Globus pallidus (tissue), 1 donor: ENCODE measurements around the gene LRRC3.
"Not testable (repeated sequence)": the region's sequence is repeated elsewhere in the genome, so short reads cannot be mapped to it uniquely, and the experiment has no call there.

ENCODE experiments used
- DNase-seq: peaks from one replicate; pipeline ENCODE4 v3.0.0-alpha.2; 2015; ENCODE audit warnings: low spot score

The LRRC3 gene

GRCh38 chr21:44454747-44455523, at the start of gene LRRC3:
LRRC3 (plus strand) TSS chr21:44455510; CDS start chr21:44456645, 1,135 bp downstream.
- DNase-seq = no peak

- DNase-seq = no peak
These were observed 49.1 kb upstream of the LRRC3 start for GRCh38 chr21:44405948-44406872.

GRCh38 chr21:44406953-44407352, 48.4 kb upstream of the LRRC3 start:
- DNase-seq = no peak

- no peak for DNase-seq
These were observed 47.8 kb upstream of the LRRC3 start for GRCh38 chr21:44407493-44407892.

GRCh38 chr21:44408226-44408625, 47.1 kb upstream of the LRRC3 start:
- DNase-seq = no peak

GRCh38 chr21:44413566-44414290, 41.6 kb upstream of the LRRC3 start:
- DNase-seq = no peak

GRCh38 chr21:44414291-44415072, 40.8 kb upstream of the LRRC3 start:
- no peak for DNase-seq

GRCh38 chr21:44415073-44416025, 40.0 kb upstream of the LRRC3 start:
- no peak for DNase-seq

GRCh38 chr21:44416193-44416592, 39.1 kb upstream of the LRRC3 start:
- DNase-seq = no peak

- not testable (repeated sequence) for DNase-seq
These were observed 37.6 kb upstream of the LRRC3 start for GRCh38 chr21:44417621-44418107.

- no peak for DNase-seq
These were observed 37.0 kb upstream of the LRRC3 start for GRCh38 chr21:44418108-44418875.

GRCh38 chr21:44418876-44419230, 36.5 kb upstream of the LRRC3 start:
- no peak for DNase-seq

- no peak for DNase-seq
These were observed 35.6 kb upstream of the LRRC3 start for GRCh38 chr21:44419679-44420078.

GRCh38 chr21:44420416-44421205, 34.7 kb upstream of the LRRC3 start:
- DNase-seq = no peak

GRCh38 chr21:44421901-44422840, 33.1 kb upstream of the LRRC3 start:
- no peak for DNase-seq

- DNase-seq = no peak
These were observed 31.9 kb upstream of the LRRC3 start for GRCh38 chr21:44423312-44423821.

GRCh38 chr21:44423941-44424607, 31.2 kb upstream of the LRRC3 start:
- DNase-seq = no peak
